Measurements from ENCODE around the gene TRIOBP.
"Not testable (repeated sequence)": the region's sequence is repeated elsewhere in the genome, so short reads cannot be mapped to it uniquely, and the experiment has no call there.

Gene TRIOBP

GRCh38 chr22:37775785-37776638 lies 79.2 kb downstream of the TRIOBP start:
- no peak for DNase-seq (ENCODE audit: low read depth in 2 of 2)

- DNase-seq (ENCODE audit: low read depth in 2 of 2), result no peak
These were observed 79.8 kb downstream of the TRIOBP start for GRCh38 chr22:37776639-37777005.

- DNase-seq (ENCODE audit: low read depth in 2 of 2), result no peak
These were observed 80.4 kb downstream of the TRIOBP start for GRCh38 chr22:37777122-37777687.

GRCh38 chr22:37778370-37779009 lies 81.6 kb downstream of the TRIOBP start:
- no peak for DNase-seq (ENCODE audit: low read depth in 2 of 2)

- DNase-seq (ENCODE audit: low read depth in 2 of 2), result no peak
These were observed 84.7 kb downstream of the TRIOBP start for GRCh38 chr22:37781434-37782059.

- DNase-seq (ENCODE audit: low read depth in 2 of 2), result no peak
These were observed 85.7 kb downstream of the TRIOBP start for GRCh38 chr22:37782340-37783168.

GRCh38 chr22:37784829-37785495 lies 88.1 kb downstream of the TRIOBP start:
- no peak for DNase-seq (ENCODE audit: low read depth in 2 of 2)

- no peak for DNase-seq (ENCODE audit: low read depth in 2 of 2)
These were observed 93.4 kb downstream of the TRIOBP start for GRCh38 chr22:37790234-37790633.

- DNase-seq (ENCODE audit: low read depth in 2 of 2), result no peak
These were observed 95.6 kb downstream of the TRIOBP start for GRCh38 chr22:37792494-37792893.

- no peak for DNase-seq (ENCODE audit: low read depth in 2 of 2)
These were observed 97.5 kb downstream of the TRIOBP start for GRCh38 chr22:37794376-37794775.

GRCh38 chr22:37796079-37796478 lies 99.2 kb downstream of the TRIOBP start:
- DNase-seq (ENCODE audit: low read depth in 2 of 2), result no peak

- not testable (repeated sequence) for DNase-seq (ENCODE audit: low read depth in 2 of 2)
These were observed 100.4 kb downstream of the TRIOBP start for GRCh38 chr22:37797259-37797658.

GRCh38 chr22:37797874-37798500 lies 101.1 kb downstream of the TRIOBP start:
- DNase-seq (ENCODE audit: low read depth in 2 of 2), result no peak

- DNase-seq (ENCODE audit: low read depth in 2 of 2), result not testable (repeated sequence)
These were observed 103.1 kb downstream of the TRIOBP start for GRCh38 chr22:37799979-37800378.

GRCh38 chr22:37801946-37802309 lies 105.1 kb downstream of the TRIOBP start:
- DNase-seq (ENCODE audit: low read depth in 2 of 2), result no peak

- DNase-seq (ENCODE audit: low read depth in 2 of 2), result no peak
These were observed 105.7 kb downstream of the TRIOBP start for GRCh38 chr22:37802310-37803194.

- no peak for DNase-seq (ENCODE audit: low read depth in 2 of 2)
These were observed 106.4 kb downstream of the TRIOBP start for GRCh38 chr22:37803195-37803638.

GRCh38 chr22:37803639-37804351 lies 106.9 kb downstream of the TRIOBP start:
- DNase-seq (ENCODE audit: low read depth in 2 of 2), result no peak

GRCh38 chr22:37804352-37804880 lies 107.6 kb downstream of the TRIOBP start:
- DNase-seq (ENCODE audit: low read depth in 2 of 2), result no peak

Measured in stimulated activated CD8-positive, alpha-beta memory T cell treated with anti-CD3 and anti-CD28 coated beads, Interleukin-7, amount 100 ng/mL, for 1 hour (primary cell).